AG10803 (cell line): ENCODE results near the gene RAMP3.

Experiments used
- DNase-seq: peaks from one replicate; pipeline ENCODE4 v3.0.0; 2010; ENCODE audit warnings: low read depth
- H3K4me3 ChIP-seq: 2 replicates; pipeline ENCODE4 v1.5.1; 2011; ENCODE audit warnings: mild to moderate bottlenecking, low read length, control low read depth
- CTCF ChIP-seq: conservative IDR thresholded peaks from 2 replicates; pipeline ENCODE4 v1.5.1; 2011; ENCODE audit warnings: mild to moderate bottlenecking, low read length, control low read depth, inconsistent platforms

The RAMP3 gene

GRCh38 chr7:45184326-45185027, 26.9 kb downstream of the RAMP3 start:
- TF ChIP-seq CTCF = no peak
- H3K4me3 ChIP-seq = no peak overlapping the region
- no peak for DNase-seq

- TF ChIP-seq CTCF = no peak
- DNase-seq = no peak
- no peak overlapping the region for H3K4me3 ChIP-seq
These were observed 27.7 kb downstream of the RAMP3 start for GRCh38 chr7:45185028-45185863.

GRCh38 chr7:45185864-45186250, 28.3 kb downstream of the RAMP3 start:
- no peak overlapping the region for H3K4me3 ChIP-seq
- no peak for TF ChIP-seq CTCF
- DNase-seq = no peak

- no peak overlapping the region for H3K4me3 ChIP-seq
- TF ChIP-seq CTCF = no peak
- no peak for DNase-seq
These were observed 28.7 kb downstream of the RAMP3 start for GRCh38 chr7:45186261-45186813.

GRCh38 chr7:45187089-45187945, 29.7 kb downstream of the RAMP3 start:
- no peak for TF ChIP-seq CTCF
- no peak overlapping the region for H3K4me3 ChIP-seq
- DNase-seq = no peak

- TF ChIP-seq CTCF = no peak
- H3K4me3 ChIP-seq = no peak overlapping the region
- no peak for DNase-seq
These were observed 30.4 kb downstream of the RAMP3 start for GRCh38 chr7:45187946-45188411.
